IPS-NIHi7 (cell line): ENCODE data around the gene SGSM2.

Experiments used
- DNase-seq: peaks from one replicate; pipeline ENCODE4 v3.0.0; 2012; ENCODE audit warnings: mixed read lengths; ENCODE audit errors: extremely low spot score

Gene SGSM2

DNA sequence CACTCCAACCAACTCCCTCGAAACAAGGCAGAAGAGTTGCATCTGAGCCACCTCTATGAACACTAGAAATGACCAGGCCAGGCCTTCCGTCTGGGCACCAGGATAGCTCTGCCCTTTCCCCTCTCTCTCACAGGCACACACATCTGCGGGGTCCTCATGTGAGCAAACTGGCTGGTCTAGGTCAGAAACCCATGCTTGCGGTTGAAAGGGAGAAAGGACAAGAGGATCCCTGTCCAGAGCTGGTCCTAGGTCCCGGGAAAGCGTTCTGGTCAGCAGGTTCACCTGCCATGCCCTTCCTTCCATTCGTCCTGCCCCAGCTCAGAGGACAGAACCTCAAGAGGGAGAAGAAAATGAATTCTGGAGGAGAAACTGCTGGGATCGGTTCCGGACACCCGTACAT is 60.9 kb downstream of the SGSM2 start:
- no peak for DNase-seq

GRCh38 chr17:2398655-2399571 is 61.6 kb downstream of the SGSM2 start:
- DNase-seq = no peak

DNA sequence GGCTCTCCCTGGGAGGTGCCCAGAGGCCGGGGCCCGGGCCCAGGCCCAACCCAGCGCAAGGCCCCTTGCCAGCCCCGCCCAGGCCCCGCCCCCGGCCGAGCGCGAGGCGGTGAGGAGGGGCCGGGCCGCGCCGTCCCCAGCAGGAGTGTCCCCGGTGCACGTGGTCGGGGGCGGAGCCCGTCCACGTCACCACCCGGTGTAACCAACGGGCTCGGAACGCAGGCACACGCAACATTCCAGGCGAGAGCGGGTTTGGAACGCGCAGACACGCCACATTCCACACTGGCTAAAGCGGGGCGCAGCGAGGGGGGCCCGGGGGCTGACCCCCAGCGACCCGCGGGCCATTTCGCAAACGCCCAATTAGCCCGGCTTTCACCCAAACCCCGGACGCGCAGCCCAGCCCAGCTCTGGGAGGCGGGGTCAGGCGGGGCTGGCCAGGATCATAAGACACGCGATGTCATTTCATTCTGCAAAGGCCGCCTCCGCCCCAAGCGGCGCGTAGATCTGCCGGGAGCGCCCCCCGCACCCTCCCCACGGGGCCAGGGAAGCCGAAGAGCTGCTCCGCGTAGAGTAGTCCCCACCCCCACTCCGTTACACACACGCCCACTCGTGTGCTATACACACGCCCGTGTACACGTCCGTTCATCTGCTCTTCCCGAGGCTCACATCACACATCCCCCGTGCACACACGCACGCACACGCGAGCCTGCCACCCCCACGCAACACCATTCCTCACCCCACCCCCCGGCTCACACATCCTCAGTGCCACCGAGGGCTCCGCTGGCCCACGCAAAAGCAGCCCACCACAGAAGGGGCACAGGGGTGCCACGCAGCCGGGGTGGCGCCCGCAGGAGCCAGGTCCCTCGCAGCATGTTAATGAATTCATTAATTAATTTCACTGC is 62.5 kb downstream of the SGSM2 start:
- DNase-seq = peak; percentile 85

GRCh38 chr17:2400474-2400866 is 63.2 kb downstream of the SGSM2 start:
- DNase-seq = no peak

GRCh38 chr17:2400877-2401425 is 63.6 kb downstream of the SGSM2 start, which contains the start of gene MNT:
MNT (minus strand) TSS chr17:2401060; CDS start chr17:2400712, 348 bp downstream.
- peak; percentile 85 for DNase-seq

GRCh38 chr17:2401426-2402221 is 64.3 kb downstream of the SGSM2 start:
- DNase-seq = peak; percentile 92

DNA sequence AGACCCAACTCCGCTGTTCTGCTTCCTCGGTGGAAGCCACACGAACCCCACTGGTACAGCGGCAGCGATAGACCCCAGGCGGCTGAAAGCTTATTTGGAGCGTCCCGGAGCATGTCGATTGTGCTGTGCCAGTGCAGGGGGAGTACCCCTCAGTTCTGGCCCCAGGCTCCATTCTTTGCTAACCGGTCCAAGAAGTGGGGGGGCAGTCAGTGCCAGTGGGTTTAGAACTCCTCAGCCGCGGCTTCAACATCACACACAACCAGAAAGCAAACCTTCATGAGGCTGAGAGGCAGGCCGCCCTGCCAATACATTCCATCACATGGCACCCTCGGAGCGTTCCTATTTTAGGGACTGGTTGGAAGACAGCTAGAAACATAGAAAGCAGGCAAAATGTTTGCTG is 65.2 kb downstream of the SGSM2 start:
- DNase-seq = no peak

DNA sequence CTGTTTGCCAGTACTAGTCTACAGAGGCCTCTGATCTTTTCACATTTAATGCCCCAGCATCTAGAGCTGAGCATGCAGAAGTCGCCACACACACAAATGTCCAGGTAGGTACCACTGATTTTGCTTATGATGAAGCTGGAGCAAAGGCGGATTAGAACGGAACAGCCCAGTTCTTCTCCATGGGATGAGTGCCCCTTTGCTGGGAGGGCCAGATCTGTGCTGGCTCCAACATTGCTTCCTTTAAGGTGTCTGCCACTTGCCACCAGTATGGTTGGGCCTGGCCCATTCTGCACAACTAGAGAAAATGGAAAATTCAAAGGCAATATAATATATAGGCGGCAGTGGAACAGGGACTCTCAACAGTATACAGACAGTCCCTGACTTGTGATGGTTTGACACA is 65.7 kb downstream of the SGSM2 start:
- no peak for DNase-seq

DNA sequence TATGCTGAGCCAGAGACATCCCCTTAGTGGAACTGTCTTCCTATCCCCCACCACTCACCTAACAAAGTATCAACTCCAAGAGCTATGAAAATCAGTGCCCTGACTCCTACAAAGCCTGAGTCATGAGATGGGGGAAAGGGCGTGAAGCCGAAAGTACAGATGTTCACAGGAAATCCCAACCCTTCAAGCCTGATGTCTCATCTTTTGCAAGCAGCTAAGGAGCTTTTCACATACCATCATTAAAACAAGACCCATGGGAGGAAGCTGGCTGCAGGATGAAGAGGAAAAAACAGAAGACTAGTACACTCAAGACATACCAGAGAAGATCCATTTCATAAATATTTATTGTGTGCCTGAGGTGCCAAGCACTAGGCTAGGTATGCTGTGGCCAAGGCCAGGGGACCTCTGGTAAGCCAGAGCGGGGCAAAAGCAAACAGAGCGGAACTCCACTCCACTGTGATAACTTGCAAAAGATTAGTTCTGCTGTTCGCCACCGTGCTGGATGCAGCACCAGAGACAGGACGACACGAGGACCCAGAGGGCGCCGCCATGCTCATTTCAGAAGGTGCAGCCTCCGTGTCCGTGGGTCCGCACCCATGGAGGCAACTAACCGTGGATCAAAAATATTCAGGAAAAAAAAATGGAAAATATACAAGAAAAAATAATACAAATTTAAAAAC is 68.1 kb downstream of the SGSM2 start:
- DNase-seq = no peak

GRCh38 chr17:2406271-2406902 is 69.1 kb downstream of the SGSM2 start:
- no peak for DNase-seq

DNA sequence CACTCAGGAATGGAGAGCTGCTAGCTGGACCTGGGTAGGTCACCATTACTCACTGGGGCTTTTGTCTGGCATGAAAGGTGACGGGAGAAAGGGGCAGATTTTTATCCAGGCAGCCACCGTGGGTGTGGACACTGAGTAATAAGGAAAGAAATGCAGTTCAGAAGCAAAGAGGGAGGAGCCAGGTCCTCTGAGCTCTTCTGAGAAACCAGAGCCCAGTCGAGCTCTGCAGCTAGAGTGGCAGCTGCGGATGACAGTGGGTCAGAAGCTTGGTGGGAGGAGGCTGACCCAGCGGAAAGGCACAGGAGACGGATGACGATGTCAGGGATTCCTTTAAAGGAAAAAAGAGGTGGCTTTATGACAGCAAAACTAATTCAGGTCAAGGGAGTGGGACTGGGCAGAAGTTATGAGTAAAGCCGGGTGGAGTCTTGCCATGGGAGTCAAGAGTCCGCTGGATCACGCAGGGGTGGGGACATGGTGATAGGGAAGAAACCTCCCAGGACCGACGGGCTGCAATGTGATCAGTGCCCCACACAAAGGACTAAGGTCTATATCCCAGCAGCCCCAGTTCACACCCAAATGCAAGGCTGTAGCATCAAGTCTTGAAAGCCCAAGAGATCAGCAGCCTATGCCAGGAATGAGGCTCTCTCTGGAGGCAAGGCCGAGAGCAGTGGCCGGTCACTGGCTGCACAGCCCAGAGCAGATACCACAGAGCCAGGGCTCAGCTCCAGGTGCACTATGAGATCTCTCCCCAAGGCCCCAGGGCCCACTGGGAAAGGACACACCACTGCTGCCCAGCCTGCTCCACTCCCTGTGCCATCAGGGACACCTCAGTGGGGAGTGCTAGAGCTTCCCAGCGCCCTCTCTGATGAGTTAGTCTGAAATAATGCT is 69.8 kb downstream of the SGSM2 start:
- DNase-seq = no peak

GRCh38 chr17:2410951-2411350 is 73.7 kb downstream of the SGSM2 start:
- no peak for DNase-seq

DNA sequence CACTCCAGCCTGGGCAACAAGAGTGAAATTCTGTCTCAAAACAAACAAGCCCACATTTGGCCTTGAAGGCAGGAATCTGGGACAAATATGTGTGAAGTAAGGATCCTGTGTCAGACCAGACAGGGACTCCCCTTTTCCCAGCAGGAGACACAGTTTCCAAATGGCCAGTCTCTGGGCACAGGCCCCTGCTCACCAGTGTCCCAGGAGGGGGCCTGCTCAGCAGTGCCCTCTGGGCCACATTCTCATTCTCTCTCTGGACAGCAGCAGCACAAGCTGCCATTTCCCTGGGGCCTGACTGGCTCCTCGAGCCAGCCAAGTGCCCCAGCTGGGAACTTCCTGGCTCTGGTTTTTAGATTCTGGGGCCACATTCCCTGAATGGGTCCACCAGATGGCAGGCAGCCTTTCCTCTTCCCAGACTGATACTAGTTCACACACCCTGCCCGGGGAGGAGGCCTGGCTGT is 75.3 kb downstream of the SGSM2 start:
- DNase-seq = peak; percentile 54

GRCh38 chr17:2414446-2415064 is 77.3 kb downstream of the SGSM2 start:
- DNase-seq = no peak

- DNase-seq = no peak
Measured at GRCh38 chr17:2415081-2415480, 77.8 kb downstream of the SGSM2 start.

GRCh38 chr17:2416010-2416734 is 78.9 kb downstream of the SGSM2 start:
- DNase-seq = peak; percentile 89

GRCh38 chr17:2418572-2418971 is 81.3 kb downstream of the SGSM2 start:
- DNase-seq = no peak

GRCh38 chr17:2419486-2419885 is 82.2 kb downstream of the SGSM2 start:
- DNase-seq = no peak
